OCI-LY7 (cell line): ENCODE results near the gene DLGAP4. TPM values are rescaled to one million over a fixed set of nuclear protein-coding genes. Genes with fewer than 3 reads are reported as not detected.

Experiments
- Bru-seq: library from RNA; stranded (reverse); fragments of 400-500 nt; gene quantifications from one replicate; lab custom pipeline; 2021; lab: Mats Ljungman, UMichigan
- BruChase-seq, 2 experiments: library from RNA; stranded (reverse); fragments of 400-500 nt; gene quantifications; one replicate each; lab custom pipeline; 2021; lab: Mats Ljungman, UMichigan
- BruUV-seq: library from RNA; stranded (reverse); fragments of 400-500 nt; replicated peaks from 2 replicates; lab custom pipeline; 2021; lab: Mats Ljungman, UMichigan
- CTCF ChIA-PET: fragments of 300-600 bp; sonication (Branson Sonifier 250); formaldehyde crosslinking; loops from one replicate; lab custom pipeline; 2022; ENCODE audit warnings: antibody characterized with exemption; ENCODE audit not compliant: unreplicated experiment; lab: Charles Lee
- POLR2A ChIA-PET: fragments of 300-600 bp; sonication (Branson Sonifier 250); formaldehyde crosslinking; loops from one replicate; lab custom pipeline; 2022; ENCODE audit warnings: antibody characterized with exemption; lab: Charles Lee
- DNase-seq: peaks from one replicate; pipeline ENCODE4 v3.0.0-alpha.2; 2015; ENCODE audit warnings: low spot score
- H2AFZ ChIP-seq: fragments of 200-600 bp; sonication (generic), shearing (Covaris generic); 2 replicates; pipeline ENCODE4 v1.6.1; 2014; ENCODE audit warnings: mild to moderate bottlenecking, antibody characterized with exemption, low read length, moderate library complexity
- H3K27ac ChIP-seq: fragments of 200-600 bp; sonication (generic); 2 replicates; pipeline ENCODE4 v1.5.1; 2014; ENCODE audit warnings: mixed run types, low read depth, mild to moderate bottlenecking, moderate library complexity, low read length, inconsistent platforms; ENCODE audit not compliant: poor library complexity, severe bottlenecking
- H3K36me3 ChIP-seq: fragments of 200-600 bp; sonication (generic); 2 replicates; pipeline ENCODE4 v1.6.1; 2014; ENCODE audit warnings: mild to moderate bottlenecking, antibody characterized with exemption, low read length, moderate library complexity, mixed read lengths; ENCODE audit not compliant: insufficient read depth
- H3K4me1 ChIP-seq: fragments of 200-600 bp; sonication (generic); 2 replicates; pipeline ENCODE4 v1.5.1; 2014; ENCODE audit warnings: mild to moderate bottlenecking, low read length; ENCODE audit not compliant: insufficient read depth, poor library complexity, severe bottlenecking
- H3K4me2 ChIP-seq: fragments of 200-600 bp; sonication (generic); 2 replicates; pipeline ENCODE4 v1.6.1; 2014; ENCODE audit warnings: mild to moderate bottlenecking, low read length
- H3K4me3 ChIP-seq: fragments of 200-600 bp; sonication (generic); 2 replicates; pipeline ENCODE4 v1.5.1; 2014; ENCODE audit warnings: mild to moderate bottlenecking, low read depth, low read length; ENCODE audit not compliant: poor library complexity, severe bottlenecking
- H3K79me2 ChIP-seq: fragments of 200-600 bp; sonication (generic); 2 replicates; pipeline ENCODE4 v1.6.1; 2016; ENCODE audit warnings: low read depth, mild to moderate bottlenecking, low read length, moderate library complexity, mixed read lengths; ENCODE audit not compliant: insufficient read depth
- H3K9me2 ChIP-seq: fragments of 200-600 bp; sonication (generic); 2 replicates; pipeline ENCODE4 v1.6.1; 2016; ENCODE audit warnings: mild to moderate bottlenecking, low read length, mixed read lengths; ENCODE audit not compliant: insufficient read depth
- H3K9me3 ChIP-seq: fragments of 200-600 bp; sonication (generic); 2 replicates; pipeline ENCODE4 v1.6.1; 2014; ENCODE audit warnings: mild to moderate bottlenecking, mixed run types, low read length, mixed read lengths
- H4K20me1 ChIP-seq: fragments of 200-600 bp; sonication (generic); 2 replicates; pipeline ENCODE4 v1.6.1; 2014; ENCODE audit warnings: mild to moderate bottlenecking, antibody characterized with exemption, low read length, moderate library complexity, mixed read lengths; ENCODE audit not compliant: insufficient read depth
- EZH2phosphoT487 ChIP-seq: fragments of 200-600 bp; sonication (generic); IDR thresholded peaks from 2 replicates; pipeline ENCODE4 v1.6.1; 2018; ENCODE audit warnings: low read depth, borderline replicate concordance, mild to moderate bottlenecking, mixed run types, antibody characterized with exemption, low read length, moderate library complexity, mixed read lengths
- intact Hi-C: fragments of 100-400 bp; cut with micrococcal nuclease; formaldehyde crosslinking; loops from one replicate; pipeline ENCODE4 v1.10.0; 2022; ENCODE audit not compliant: unreplicated experiment
- long read RNA-seq: library from polyadenylated mRNA; stranded (forward); transcript quantifications from one replicate; pipeline ENCODE4 v2.0.0, GENCODE V29; 2022
- total RNA-seq, 2 experiments: library from RNA; depleted of rRNA in 1 of 2; stranded (reverse); fragments of >200 nt in 1 of 2; shearing (Covaris generic) in 1 of 2; gene quantifications; 2 replicates each; pipeline ENCODE4 v1.2.3, GENCODE V29; 2014 to 2022
- TF ChIP-seq, protein P1 (sequence below): fragments of 200-600 bp; sonication (generic); conservative IDR thresholded peaks from 2 replicates; pipeline ENCODE4 v1.5.1; 2014; ENCODE audit warnings: mild to moderate bottlenecking, antibody characterized with exemption, low read length, moderate library complexity, mixed read lengths

The DLGAP4 gene, protein sequence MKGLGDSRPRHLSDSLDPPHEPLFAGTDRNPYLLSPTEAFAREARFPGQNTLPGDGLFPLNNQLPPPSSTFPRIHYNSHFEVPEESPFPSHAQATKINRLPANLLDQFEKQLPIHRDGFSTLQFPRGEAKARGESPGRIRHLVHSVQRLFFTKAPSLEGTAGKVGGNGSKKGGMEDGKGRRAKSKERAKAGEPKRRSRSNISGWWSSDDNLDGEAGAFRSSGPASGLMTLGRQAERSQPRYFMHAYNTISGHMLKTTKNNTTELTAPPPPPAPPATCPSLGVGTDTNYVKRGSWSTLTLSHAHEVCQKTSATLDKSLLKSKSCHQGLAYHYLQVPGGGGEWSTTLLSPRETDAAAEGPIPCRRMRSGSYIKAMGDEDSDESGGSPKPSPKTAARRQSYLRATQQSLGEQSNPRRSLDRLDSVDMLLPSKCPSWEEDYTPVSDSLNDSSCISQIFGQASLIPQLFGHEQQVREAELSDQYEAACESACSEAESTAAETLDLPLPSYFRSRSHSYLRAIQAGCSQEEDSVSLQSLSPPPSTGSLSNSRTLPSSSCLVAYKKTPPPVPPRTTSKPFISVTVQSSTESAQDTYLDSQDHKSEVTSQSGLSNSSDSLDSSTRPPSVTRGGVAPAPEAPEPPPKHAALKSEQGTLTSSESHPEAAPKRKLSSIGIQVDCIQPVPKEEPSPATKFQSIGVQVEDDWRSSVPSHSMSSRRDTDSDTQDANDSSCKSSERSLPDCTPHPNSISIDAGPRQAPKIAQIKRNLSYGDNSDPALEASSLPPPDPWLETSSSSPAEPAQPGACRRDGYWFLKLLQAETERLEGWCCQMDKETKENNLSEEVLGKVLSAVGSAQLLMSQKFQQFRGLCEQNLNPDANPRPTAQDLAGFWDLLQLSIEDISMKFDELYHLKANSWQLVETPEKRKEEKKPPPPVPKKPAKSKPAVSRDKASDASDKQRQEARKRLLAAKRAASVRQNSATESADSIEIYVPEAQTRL
- total RNA-seq (2014; rRNA removed; shearing (Covaris generic)) (7.7 and 17.8 TPM in 2 replicates), total RNA-seq (2022) (41.6 and 49.9 TPM in 2 replicates), Bru-seq, nascent RNA (percentile 45 among the genes with signal in this experiment), BruChase-seq, experiment 1, labeled RNA remaining after a 6-hour chase (percentile 54 among the genes with signal in this experiment), BruChase-seq, experiment 2, labeled RNA remaining after a 2-hour chase (percentile 50 among the genes with signal in this experiment)
- long read RNA-seq, transcript DLGAP4-202 (7 exons, 2,392 nt) = major isoform, 8 of 59 reads
- long read RNA-seq, transcript DLGAP4-206 (7 exons, 3,110 nt) = major isoform, 8 of 59 reads
- long read RNA-seq, partial matches to known transcripts = 4 of 59 reads
- long read RNA-seq, other reads (novel, unspliced or antisense) = 39 of 59 reads

DNA sequence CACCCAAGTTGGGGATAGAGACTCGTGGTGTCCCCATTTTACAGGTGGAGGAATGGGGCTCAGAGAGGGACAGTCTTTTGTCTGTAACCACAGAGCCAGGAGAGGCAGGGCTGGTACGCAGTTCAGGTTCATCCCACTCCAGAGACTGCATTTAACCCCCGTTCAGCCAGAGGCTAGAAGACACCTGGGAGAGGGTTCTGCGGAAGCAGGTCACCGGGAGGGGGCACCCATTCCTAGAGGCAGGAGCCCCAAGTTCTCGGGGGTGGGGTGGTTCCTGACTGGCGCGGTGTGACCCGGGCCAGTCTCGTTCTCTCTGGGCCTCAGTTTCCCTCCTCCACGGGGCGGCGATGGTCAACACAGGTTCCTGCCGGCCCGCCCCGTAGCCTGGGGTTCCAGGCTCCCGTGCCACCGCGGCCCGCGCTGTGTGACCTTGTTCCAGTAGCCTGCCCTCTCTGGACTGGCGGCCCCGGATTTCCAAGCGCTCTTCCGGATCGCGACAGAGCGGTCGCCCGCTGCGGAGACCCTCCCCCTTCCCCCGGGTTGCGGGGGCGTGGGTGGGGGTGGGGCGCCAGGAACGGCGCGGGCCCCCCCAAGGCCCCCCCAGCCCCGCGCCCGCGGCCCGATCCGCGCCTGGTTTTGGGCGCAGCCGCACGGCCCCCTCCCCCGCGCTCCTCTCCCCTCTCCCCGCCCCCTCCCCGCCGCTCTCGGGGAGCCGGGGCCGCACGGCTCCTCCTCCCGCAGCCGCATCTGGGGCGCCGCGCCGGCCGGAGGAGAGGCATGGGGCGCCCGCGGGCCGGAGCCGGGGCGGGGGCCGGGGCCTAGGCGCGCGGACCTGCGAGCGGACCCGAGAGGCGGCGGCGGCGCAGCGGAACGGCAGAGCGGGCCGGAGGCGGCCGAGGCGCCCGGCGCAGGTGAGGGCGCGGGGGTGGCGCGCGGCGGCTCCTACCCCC, at the start of gene DLGAP4:
Gene DLGAP4, plus strand, starts transcription at position 738 of the 950 bp plus-strand sequence. CDS start 125,379 bp downstream, outside the sequence.
- intact Hi-C loops = no loop called here
- H3K27ac ChIP-seq = no peak within 1 kb of the TSS
- no peaks in the 10 kb centered on the region for H4K20me1 ChIP-seq
- ChIA-PET CTCF (interaction anchor here (0.7 kb wide), 1 partner anchor 114 kb away, joined by 3 read pairs; no protein-coding TSS in a partner anchor), POLR2A (no interaction called here)
- TF ChIP-seq EZH2phosphoT487 = no peak
- TF ChIP-seq, protein P1, sequence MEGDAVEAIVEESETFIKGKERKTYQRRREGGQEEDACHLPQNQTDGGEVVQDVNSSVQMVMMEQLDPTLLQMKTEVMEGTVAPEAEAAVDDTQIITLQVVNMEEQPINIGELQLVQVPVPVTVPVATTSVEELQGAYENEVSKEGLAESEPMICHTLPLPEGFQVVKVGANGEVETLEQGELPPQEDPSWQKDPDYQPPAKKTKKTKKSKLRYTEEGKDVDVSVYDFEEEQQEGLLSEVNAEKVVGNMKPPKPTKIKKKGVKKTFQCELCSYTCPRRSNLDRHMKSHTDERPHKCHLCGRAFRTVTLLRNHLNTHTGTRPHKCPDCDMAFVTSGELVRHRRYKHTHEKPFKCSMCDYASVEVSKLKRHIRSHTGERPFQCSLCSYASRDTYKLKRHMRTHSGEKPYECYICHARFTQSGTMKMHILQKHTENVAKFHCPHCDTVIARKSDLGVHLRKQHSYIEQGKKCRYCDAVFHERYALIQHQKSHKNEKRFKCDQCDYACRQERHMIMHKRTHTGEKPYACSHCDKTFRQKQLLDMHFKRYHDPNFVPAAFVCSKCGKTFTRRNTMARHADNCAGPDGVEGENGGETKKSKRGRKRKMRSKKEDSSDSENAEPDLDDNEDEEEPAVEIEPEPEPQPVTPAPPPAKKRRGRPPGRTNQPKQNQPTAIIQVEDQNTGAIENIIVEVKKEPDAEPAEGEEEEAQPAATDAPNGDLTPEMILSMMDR = no peak
- no peaks in the 10 kb centered on the region for H3K9me3 ChIP-seq
- H3K79me2 ChIP-seq = no peaks in the 10 kb centered on the region
- no peaks in the 10 kb centered on the region for H3K4me1 ChIP-seq
- no peak within 1 kb of the TSS for H3K4me3 ChIP-seq
- no peak for DNase-seq
- BruUV-seq = no TSS peak
- no peaks in the 10 kb centered on the region for H3K36me3 ChIP-seq
- no peaks in the 10 kb centered on the region for H3K9me2 ChIP-seq
- no peak within 1 kb of the TSS for H3K4me2 ChIP-seq
- no peak within 1 kb of the TSS for H2AFZ ChIP-seq

DNA sequence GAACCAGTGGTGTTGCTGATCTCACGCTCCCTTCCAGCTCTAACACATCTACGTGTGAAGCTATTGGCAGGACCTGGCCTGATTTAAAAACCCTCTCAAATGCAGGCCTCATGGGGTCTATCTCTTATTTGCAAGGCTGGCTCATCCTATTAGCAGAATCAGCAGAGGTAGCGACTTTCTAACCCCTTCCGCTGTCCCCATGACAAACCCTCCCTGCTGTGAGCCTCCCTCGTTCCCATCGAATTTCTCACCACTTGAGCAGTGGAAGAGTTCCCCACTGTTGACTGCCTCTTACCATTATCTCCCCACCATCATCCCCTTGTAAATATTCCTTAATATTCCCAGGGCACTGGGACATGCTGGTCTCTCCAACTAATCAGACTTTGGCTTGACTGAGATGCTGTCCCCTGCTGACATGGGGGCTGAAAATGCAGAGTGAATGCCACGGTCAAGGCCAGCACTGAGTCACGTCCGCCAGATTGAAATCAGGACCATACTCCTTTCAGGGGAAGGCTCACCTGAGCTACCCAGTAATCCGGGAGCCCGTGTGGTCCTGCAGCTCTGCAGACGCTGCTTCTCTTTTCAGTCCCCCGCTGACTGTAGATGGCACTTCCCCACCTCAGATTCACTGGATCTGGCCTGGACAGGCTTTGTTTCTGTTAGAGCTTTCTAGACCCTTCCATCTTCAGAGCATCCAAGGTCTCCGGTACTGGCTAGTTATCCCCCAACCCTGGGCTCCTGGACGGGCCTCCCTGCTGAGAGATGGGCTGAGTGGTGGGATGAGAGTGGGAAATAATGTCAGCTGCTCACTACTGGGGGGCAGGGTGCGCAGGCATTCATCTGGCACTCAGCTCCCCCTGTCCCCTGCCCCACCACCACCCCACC, 46.7 kb upstream of the DLGAP4 start:
- H4K20me1 ChIP-seq = no peaks in the 10 kb centered on the region
- H3K9me3 ChIP-seq = no peaks in the 10 kb centered on the region
- intact Hi-C loops = no loop called here
- peaks cover 29% of the 10 kb centered on the region for H3K36me3 ChIP-seq
- no peaks in the 10 kb centered on the region for H3K79me2 ChIP-seq
- DNase-seq = no peak
- TF ChIP-seq, protein P1 = no peak
- TF ChIP-seq EZH2phosphoT487 = no peak
- no TSS peak for BruUV-seq
- no peak overlapping the region for H3K27ac ChIP-seq
- ChIA-PET CTCF (no interaction called here), POLR2A (no interaction called here)
- H2AFZ ChIP-seq = no peak overlapping the region
- no peaks in the 10 kb centered on the region for H3K9me2 ChIP-seq
- H3K4me3 ChIP-seq = no peak overlapping the region
- H3K4me1 ChIP-seq = no peaks in the 10 kb centered on the region
- H3K4me2 ChIP-seq = no peak overlapping the region
